Neural progenitor cell (in vitro differentiated cells): ENCODE measurements around the gene GALNS. TPM values are rescaled to one million over a fixed set of nuclear protein-coding genes. Genes with fewer than 3 reads are reported as not detected.

ENCODE experiments used
- DNase-seq: peaks from one replicate; pipeline ENCODE4 v3.0.0-alpha.2; 2016; ENCODE audit warnings: low spot score
- H2AFZ ChIP-seq: fragments of 200-600 bp; sonication (generic); replicated peaks from 2 replicates; pipeline ENCODE4 v1.6.1; 2016; ENCODE audit warnings: antibody characterized with exemption
- H3F3A ChIP-seq: fragments of 200-600 bp; sonication (generic); 2 replicates; pipeline ENCODE4 v1.6.1; 2016; ENCODE audit warnings: antibody characterized with exemption, low read depth
- H3K27ac ChIP-seq: fragments of 200-600 bp; sonication (generic); 2 replicates; pipeline ENCODE4 v1.5.1; 2016; ENCODE audit warnings: mild to moderate bottlenecking
- H3K27me3 ChIP-seq: fragments of 200-600 bp; sonication (generic); 2 replicates; pipeline ENCODE4 v1.6.1; 2016; ENCODE audit warnings: mild to moderate bottlenecking, moderate library complexity
- H3K36me3 ChIP-seq: fragments of 200-600 bp; sonication (generic); 2 replicates; pipeline ENCODE4 v1.5.1; 2016
- H3K4me1 ChIP-seq: fragments of 200-600 bp; sonication (generic); 2 replicates; pipeline ENCODE4 v1.6.1; 2016; ENCODE audit warnings: mixed run types
- H3K4me2 ChIP-seq: fragments of 200-600 bp; sonication (generic); 2 replicates; pipeline ENCODE4 v1.6.1; 2016
- H3K4me3 ChIP-seq: fragments of 200-600 bp; sonication (generic); 2 replicates; pipeline ENCODE4 v1.5.1; 2016
- H3K79me2 ChIP-seq: fragments of 200-600 bp; sonication (generic); 2 replicates; pipeline ENCODE4 v1.6.1; 2016; ENCODE audit warnings: low read depth
- H3K9ac ChIP-seq: fragments of 200-600 bp; sonication (generic); 2 replicates; pipeline ENCODE4 v1.6.1; 2016
- H3K9me3 ChIP-seq: fragments of 200-600 bp; sonication (generic); 2 replicates; pipeline ENCODE4 v1.5.1; 2016; ENCODE audit warnings: low read depth
- H4K20me1 ChIP-seq: fragments of 200-600 bp; sonication (generic); 2 replicates; pipeline ENCODE4 v1.6.1; 2016; ENCODE audit warnings: low read depth
- H3K27ac Mint-ChIP-seq: 3 replicates; pipeline ENCODE4 v1.8.0; 2021; ENCODE audit warnings: mixed read lengths
- H3K27me3 Mint-ChIP-seq: 2 replicates; pipeline ENCODE4 v1.8.0; 2022; ENCODE audit warnings: low read depth, mild to moderate bottlenecking, inconsistent platforms, moderate library complexity, mixed read lengths; ENCODE audit not compliant: insufficient read depth
- H3K36me3 Mint-ChIP-seq: 3 replicates; pipeline ENCODE4 v1.8.0; 2021; ENCODE audit warnings: mixed read lengths
- H3K4me1 Mint-ChIP-seq: 3 replicates; pipeline ENCODE4 v1.8.0; 2021; ENCODE audit warnings: mixed read lengths
- H3K4me3 Mint-ChIP-seq: 3 replicates; pipeline ENCODE4 v1.8.0; 2021; ENCODE audit warnings: mild to moderate bottlenecking, moderate library complexity, mixed read lengths
- H3K9me3 Mint-ChIP-seq: 3 replicates; pipeline ENCODE4 v1.8.0; 2020; ENCODE audit warnings: mixed read lengths
- EZH2 ChIP-seq: fragments of 200-600 bp; sonication (generic); IDR thresholded peaks from 2 replicates; pipeline ENCODE4 v1.6.1; 2017; ENCODE audit warnings: antibody characterized with exemption, mild to moderate bottlenecking, moderate library complexity
- EZH2phosphoT487 ChIP-seq: fragments of 200-600 bp; sonication (generic); IDR thresholded peaks from 2 replicates; pipeline ENCODE4 v1.6.1; 2017; ENCODE audit warnings: antibody characterized with exemption
- total RNA-seq: library from RNA; depleted of rRNA; stranded (reverse); fragments of >200 nt; gene quantifications from 2 replicates; pipeline ENCODE4 v1.2.3, GENCODE V29; 2015; ENCODE audit warnings: low replicate concordance
- TF ChIP-seq, protein P1 (sequence below): fragments of 200-600 bp; sonication (generic); IDR thresholded peaks from 2 replicates; pipeline ENCODE4 v1.5.1; 2017; ENCODE audit warnings: antibody characterized with exemption, mild to moderate bottlenecking

Gene GALNS, protein sequence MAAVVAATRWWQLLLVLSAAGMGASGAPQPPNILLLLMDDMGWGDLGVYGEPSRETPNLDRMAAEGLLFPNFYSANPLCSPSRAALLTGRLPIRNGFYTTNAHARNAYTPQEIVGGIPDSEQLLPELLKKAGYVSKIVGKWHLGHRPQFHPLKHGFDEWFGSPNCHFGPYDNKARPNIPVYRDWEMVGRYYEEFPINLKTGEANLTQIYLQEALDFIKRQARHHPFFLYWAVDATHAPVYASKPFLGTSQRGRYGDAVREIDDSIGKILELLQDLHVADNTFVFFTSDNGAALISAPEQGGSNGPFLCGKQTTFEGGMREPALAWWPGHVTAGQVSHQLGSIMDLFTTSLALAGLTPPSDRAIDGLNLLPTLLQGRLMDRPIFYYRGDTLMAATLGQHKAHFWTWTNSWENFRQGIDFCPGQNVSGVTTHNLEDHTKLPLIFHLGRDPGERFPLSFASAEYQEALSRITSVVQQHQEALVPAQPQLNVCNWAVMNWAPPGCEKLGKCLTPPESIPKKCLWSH
- 5.0 and 11.6 TPM in 2 replicates for total RNA-seq

DNA sequence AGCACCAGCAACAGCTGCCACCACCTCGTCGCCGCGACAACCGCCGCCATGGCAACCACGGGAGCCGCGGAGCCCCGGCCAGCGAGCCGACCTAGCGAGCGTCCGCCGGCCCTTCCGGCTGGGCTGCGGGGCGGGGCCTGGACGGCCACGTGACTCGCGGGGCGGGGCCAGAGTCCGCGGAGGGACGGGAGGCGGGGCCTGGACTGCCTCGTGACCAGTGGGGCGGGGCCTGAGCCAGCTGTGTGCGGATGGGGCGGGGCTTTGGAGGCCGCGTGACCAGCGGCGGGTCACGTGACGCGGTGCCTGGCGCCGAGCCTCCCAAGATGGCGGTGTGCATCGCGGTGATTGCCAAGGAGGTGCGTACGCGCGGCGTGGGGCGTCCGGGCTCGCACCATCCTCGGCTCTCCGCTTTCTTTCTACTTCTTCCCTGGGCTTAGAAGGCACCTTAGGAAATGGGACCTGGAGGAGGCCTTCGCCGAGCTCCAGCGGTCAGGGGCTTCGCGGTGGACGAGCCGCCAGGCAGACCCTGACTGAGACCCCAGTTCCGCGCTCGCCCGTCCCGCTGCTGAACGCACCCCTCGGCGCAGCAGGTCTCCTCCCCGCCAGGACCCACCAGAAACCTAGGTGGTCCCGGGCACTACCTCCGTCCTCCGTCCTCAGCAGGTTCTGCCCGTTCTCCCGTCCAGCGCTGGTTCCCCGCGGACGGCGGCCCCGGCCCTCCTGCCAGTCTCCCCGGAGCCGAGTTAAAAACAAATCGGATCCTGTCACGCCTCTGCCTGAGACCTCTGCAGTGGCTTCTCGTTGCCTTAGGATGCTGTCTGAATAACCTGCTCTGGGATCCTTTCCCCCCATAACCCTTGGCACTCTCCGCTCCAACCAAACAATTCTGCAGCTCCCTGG lies at the start of gene GALNS, which contains the start of gene TRAPPC2L:
GALNS (minus strand) TSS at position 120 of the 900 bp plus-strand sequence; CDS start at position 50, 70 bp downstream.
TRAPPC2L (plus strand) TSS at position 300 of the 900 bp plus-strand sequence; CDS start at position 324, 24 bp downstream.
- peak within 1 kb of the TSS; percentile 86 for H2AFZ ChIP-seq
- H3K9me3 ChIP-seq: no peaks in the 10 kb centered on the region
- H3K27me3 Mint-ChIP-seq: peaks cover 2% of the 10 kb centered on the region
- H3K4me1 Mint-ChIP-seq: peaks cover 24% of the 10 kb centered on the region
- H3K9ac ChIP-seq: peak within 1 kb of the TSS; percentile 83
- peaks cover 14% of the 10 kb centered on the region for H4K20me1 ChIP-seq
- peak within 1 kb of the TSS; percentile 29 for H3K27ac Mint-ChIP-seq
- TF ChIP-seq EZH2phosphoT487 (no peak), EZH2 (no peak)
- TF ChIP-seq, protein P1, sequence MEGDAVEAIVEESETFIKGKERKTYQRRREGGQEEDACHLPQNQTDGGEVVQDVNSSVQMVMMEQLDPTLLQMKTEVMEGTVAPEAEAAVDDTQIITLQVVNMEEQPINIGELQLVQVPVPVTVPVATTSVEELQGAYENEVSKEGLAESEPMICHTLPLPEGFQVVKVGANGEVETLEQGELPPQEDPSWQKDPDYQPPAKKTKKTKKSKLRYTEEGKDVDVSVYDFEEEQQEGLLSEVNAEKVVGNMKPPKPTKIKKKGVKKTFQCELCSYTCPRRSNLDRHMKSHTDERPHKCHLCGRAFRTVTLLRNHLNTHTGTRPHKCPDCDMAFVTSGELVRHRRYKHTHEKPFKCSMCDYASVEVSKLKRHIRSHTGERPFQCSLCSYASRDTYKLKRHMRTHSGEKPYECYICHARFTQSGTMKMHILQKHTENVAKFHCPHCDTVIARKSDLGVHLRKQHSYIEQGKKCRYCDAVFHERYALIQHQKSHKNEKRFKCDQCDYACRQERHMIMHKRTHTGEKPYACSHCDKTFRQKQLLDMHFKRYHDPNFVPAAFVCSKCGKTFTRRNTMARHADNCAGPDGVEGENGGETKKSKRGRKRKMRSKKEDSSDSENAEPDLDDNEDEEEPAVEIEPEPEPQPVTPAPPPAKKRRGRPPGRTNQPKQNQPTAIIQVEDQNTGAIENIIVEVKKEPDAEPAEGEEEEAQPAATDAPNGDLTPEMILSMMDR: no peak
- H3K79me2 ChIP-seq: peaks cover 14% of the 10 kb centered on the region
- DNase-seq: peak; percentile 100
- peak within 1 kb of the TSS; percentile 98 for H3K4me3 Mint-ChIP-seq
- H3K27ac ChIP-seq: no peak within 1 kb of the TSS
- peak within 1 kb of the TSS; percentile 97 for H3K4me2 ChIP-seq
- H3K36me3 ChIP-seq: no peaks in the 10 kb centered on the region
- H3K9me3 Mint-ChIP-seq: no peaks in the 10 kb centered on the region
- peak within 1 kb of the TSS; percentile 93 for H3K4me3 ChIP-seq
- peaks cover 5% of the 10 kb centered on the region for H3K36me3 Mint-ChIP-seq
- peaks cover 4% of the 10 kb centered on the region for H3K4me1 ChIP-seq
- H3F3A ChIP-seq: peaks cover 4% of the 10 kb centered on the region
- H3K27me3 ChIP-seq: no peaks in the 10 kb centered on the region

DNA sequence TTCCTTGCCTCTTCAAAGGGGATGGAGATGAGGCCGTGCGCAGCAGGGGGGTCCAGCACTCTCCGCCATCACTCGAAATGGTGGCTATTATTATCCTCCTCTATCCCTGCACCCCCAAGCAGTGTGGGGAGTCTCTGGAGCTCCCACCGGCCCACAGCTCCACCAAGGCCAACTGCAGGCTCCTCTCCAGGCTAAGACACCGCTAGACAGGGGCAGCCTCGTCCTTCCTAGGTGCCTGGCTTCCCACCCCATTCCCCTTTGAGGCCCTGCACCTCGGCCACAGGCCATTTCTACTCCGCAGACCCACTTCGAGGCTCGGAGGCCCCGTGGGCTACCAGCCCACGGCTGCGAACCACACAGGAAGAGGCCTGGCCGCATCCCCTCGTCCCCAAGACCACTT lies 49.3 kb upstream of the GALNS start:
- Histone ChIP-seq H3K9ac (no peak overlapping the region), H3K27ac (no peak overlapping the region), H3K9me3 (no peaks in the 10 kb centered on the region), H3K4me1 (peaks cover 8% of the 10 kb centered on the region), H4K20me1 (no peaks in the 10 kb centered on the region), H3K79me2 (no peaks in the 10 kb centered on the region), H3F3A (no peaks in the 10 kb centered on the region), H2AFZ (no peak overlapping the region), H3K4me2 (no peak overlapping the region), H3K36me3 (no peaks in the 10 kb centered on the region), H3K27me3 (no peaks in the 10 kb centered on the region), H3K4me3 (no peak overlapping the region)
- Mint-ChIP-seq H3K27ac (no peak overlapping the region), H3K9me3 (no peaks in the 10 kb centered on the region), H3K4me1 (peaks cover 15% of the 10 kb centered on the region), H3K27me3 (peaks cover 4% of the 10 kb centered on the region), H3K4me3 (peak overlapping the region; percentile 58), H3K36me3 (no peaks in the 10 kb centered on the region)
- no peak for TF ChIP-seq EZH2
- TF ChIP-seq, protein P1: no peak
- no peak for TF ChIP-seq EZH2phosphoT487
- DNase-seq: no peak

DNA sequence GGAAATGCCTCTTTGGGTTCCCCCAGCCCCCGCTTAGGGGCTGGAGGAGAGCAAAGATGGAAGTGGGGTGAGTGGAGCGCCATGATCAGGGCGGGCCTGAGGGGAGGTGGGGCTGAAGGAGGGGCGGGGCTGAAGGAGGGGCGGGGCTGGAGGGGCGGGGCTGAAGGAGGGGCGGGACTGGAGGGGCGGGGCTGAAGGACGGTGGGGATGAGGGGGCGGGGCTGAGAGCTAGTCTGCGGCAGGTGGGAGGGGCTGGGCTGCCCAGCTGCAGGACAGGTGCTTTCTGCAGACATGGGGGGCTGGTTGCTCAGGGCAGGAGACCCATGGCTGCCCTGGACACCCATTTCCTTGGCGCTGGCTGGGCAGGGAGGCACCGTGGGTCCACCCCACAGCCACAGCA lies 48.8 kb upstream of the GALNS start:
- Mint-ChIP-seq H3K4me3 (no peak overlapping the region), H3K27me3 (peaks cover 4% of the 10 kb centered on the region), H3K4me1 (peaks cover 13% of the 10 kb centered on the region), H3K36me3 (no peaks in the 10 kb centered on the region), H3K9me3 (no peaks in the 10 kb centered on the region), H3K27ac (no peak overlapping the region)
- Histone ChIP-seq H3K27ac (no peak overlapping the region), H3K36me3 (no peaks in the 10 kb centered on the region), H3K27me3 (no peaks in the 10 kb centered on the region), H3K9me3 (no peaks in the 10 kb centered on the region), H3K4me2 (no peak overlapping the region), H3K9ac (no peak overlapping the region), H3K4me3 (no peak overlapping the region), H3K79me2 (no peaks in the 10 kb centered on the region), H3F3A (no peaks in the 10 kb centered on the region), H3K4me1 (peaks cover 8% of the 10 kb centered on the region), H4K20me1 (no peaks in the 10 kb centered on the region), H2AFZ (no peak overlapping the region)
- DNase-seq: peak; percentile 79
- TF ChIP-seq EZH2: no peak
- TF ChIP-seq, protein P1: no peak
- no peak for TF ChIP-seq EZH2phosphoT487
